GM18907 (cell line): ENCODE results near the gene RFTN1.

ENCODE experiments used
- ATAC-seq: cut with Tn5 transposase; IDR thresholded peaks from one replicate; pipeline ENCODE4 v1.9.1; 2021; ENCODE audit warnings: mild to moderate bottlenecking, moderate library complexity; ENCODE audit not compliant: unreplicated experiment

RFTN1 gene

DNA sequence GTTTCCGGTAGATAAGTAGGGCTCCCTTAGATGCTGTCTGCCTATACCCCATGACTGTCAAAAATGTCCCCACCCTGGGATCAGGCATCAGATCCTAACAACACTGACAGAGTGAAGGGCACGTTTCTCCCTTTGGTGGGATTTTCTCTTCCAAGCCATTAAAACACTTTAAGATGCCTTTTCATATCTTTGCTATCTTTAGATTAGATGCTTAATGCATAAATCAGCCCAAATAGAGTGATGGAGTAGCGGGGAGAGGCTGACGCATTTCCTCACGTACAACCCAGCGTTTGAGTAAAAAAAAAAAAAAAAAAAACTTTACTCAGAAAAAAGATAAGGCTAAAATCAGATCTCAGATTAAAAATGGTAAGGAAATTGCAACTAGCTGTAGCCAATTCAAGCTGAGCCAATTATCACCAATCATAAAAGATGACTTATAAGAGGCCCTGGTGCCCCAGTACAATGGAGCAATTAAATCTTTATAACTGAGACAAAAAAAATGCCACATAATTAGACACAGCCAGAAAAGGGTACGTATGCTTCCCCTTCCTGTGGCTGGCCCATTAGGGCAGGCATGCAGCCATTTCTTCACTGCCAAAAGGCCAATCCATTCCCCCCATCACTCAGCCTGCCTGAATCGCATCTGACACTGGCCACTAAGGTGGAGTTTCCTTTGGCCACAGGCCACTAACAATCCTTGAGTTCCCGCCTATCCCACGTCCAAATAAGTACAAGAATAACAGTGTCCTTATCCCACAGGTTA, 45.0 kb downstream of the RFTN1 start:
- no peak for ATAC-seq

- peak; percentile 16 for ATAC-seq
Measured at GRCh38 chr3:16468002-16468335, 45.5 kb downstream of the RFTN1 start.

DNA sequence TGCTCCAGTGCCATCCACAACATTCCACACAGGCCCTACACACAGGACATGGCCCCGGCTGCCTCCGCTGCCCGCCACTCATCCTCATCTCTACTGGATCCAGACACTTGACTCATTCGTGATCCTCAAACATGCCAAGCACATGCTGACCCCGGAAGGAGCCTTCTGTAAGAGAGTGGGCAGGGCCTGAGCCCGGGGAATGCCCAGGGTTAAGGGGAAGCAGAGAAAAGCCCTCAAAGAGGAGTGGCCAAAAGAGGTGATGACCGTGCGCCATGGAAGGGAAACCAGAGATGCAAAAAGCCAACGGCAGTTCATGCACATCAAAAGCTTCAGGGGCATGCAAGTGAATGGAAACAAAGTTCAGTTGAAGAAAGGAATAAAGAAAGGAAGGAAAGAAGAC, 46.1 kb downstream of the RFTN1 start:
- ATAC-seq: peak; percentile 95

DNA sequence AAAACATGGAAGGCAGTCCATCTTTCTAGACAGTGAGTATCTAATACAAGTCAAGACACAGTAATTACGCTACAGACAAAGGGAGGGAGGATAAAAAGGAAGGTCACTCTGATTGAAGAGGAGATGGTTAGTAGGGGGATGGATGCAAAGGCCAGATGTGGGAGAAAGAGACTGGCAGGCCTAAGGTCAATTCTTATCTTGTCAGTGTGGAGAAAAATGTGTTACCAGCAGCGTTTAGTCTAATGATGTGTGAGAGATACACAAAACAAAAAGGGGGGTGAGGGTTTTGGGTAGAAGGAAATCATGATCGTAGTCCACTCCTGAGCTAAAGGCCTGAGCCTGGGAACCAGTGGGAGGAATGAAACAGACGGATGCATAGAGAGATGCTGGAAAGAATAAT, 46.7 kb downstream of the RFTN1 start:
- ATAC-seq: no peak

GRCh38 chr3:16464511-16465148, 48.9 kb downstream of the RFTN1 start:
- no peak for ATAC-seq

- no peak for ATAC-seq
Measured at GRCh38 chr3:16463914-16464313, 49.6 kb downstream of the RFTN1 start.

DNA sequence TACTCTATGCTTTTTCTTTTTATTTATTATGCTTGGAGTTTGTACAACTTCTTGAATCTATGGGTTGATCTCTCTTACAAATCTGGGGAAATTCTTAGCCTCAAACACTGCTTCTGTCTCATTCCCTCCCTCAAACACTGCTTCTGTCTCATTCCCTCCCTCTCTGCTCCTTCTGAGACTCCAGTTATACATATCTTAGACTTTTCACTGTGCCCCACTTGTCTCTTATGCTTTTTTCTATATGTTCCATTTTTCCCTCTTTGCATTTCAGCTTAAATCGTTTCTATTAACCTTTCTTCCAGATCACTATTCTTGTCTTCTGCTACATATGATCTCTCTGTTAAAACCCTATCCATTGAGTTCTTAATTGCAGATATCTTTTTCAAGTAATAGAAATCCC, 50.4 kb downstream of the RFTN1 start:
- ATAC-seq: no peak

- no peak for ATAC-seq
Measured at GRCh38 chr3:16462679-16463078, 50.8 kb downstream of the RFTN1 start.

GRCh38 chr3:16461463-16462245, 51.8 kb downstream of the RFTN1 start:
- no peak for ATAC-seq

GRCh38 chr3:16460886-16461285, 52.6 kb downstream of the RFTN1 start:
- no peak for ATAC-seq

DNA sequence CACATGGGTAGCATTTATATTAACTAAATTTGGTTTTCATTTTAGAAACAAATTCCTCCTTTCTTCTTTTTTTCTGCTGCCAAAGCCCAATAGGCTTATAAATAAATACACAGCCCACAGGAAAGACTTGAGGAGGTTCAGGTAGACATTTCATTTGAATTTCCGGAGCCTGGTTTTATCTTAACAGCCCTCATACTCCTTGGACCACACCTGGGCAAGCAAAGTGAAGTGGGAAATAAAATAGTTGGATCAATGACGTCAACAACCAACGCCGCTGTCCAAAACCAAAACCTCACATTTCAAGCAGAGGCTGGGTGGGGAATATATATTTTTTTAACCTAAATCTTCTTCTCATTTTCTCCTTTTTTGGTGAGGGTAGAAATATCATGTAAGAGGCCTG, 53.2 kb downstream of the RFTN1 start:
- ATAC-seq: no peak

DNA sequence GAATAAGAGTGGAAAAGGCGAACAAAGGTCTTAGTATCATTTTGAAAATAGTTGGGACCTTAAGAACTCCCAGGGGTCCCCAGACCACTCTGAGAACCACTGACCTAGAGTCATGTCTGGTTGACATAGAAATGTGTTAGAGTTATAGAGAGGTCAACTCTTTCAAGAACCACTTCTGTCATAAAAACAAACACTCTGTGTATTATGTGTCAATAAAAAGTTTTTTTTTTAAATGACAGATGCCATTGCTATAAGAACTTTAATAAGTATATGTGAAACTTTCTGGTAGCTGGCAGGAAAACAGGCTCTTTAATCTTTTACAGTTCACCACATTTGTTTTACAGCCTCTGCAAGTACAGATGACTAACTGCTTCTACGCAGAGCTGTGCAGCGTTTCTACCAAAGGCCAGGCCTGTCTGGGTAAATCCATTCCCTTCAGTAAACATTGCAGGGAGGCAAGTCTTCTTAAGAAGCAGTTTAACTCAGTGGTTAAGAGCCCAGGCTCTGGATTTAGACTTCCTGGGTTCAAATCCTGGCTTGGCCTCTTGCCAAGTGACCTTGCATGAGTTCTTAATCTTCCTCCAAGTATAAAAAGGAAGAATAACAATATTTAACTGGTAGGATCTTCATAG, 56.6 kb downstream of the RFTN1 start:
- ATAC-seq: no peak

DNA sequence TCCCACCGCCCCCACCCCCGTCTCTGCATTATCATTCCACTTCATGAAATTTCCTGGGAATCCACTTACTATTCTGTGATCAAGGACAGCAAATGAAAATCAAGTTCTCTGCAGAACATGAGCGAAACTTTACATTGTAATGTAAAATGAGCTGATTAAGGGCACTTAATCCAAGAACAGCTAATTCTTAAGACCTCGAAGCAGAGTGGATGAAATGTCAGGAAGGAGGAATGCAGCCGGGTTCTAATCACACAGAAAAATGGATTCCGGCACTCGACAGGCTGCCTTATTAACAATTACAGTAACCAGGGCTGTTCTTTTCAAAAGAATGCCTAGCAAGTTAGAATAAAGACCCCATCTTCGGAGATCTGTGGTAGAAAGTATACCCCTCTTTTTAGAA, 57.5 kb downstream of the RFTN1 start:
- no peak for ATAC-seq

DNA sequence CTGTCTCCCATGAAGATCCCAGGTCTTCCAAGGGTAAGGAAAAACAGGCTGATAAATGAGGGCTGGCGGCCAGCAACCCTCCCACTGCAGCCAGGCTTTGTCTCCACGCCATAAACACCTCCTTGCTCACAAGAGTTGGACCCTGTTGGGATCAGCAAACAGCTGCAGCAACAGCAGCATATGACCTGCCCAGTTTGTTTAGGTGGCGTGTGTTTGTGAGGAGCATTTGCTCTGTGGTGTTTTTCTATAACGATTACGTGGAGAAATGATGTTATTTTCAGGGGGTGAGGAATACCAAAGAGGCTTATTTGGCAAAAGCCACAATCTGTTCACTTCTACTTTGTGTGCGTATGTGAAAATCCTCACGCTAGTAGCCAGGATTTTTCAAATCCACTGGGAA, 58.5 kb downstream of the RFTN1 start:
- no peak for ATAC-seq

DNA sequence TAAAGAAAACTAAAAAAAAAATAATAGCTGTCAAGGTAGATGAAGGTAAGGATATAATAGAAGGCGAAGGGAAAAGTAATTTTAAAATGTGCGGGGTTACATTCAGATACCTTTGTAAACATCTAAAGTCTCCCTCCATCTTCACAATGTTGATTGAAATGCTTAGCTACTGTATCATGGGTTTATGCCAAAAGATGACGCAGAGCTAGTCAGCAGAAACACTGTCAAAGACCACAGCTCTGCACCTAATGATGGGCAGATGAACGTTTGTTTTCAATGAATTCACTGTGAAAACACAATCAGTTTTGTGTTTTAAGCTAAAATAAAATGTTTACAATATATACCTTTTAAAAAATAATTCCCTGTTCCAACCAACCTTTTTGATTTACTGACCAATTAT, 61.2 kb downstream of the RFTN1 start:
- ATAC-seq: no peak

- no peak for ATAC-seq
Measured at GRCh38 chr3:16449369-16449768, 64.1 kb downstream of the RFTN1 start.

GRCh38 chr3:16448639-16449070, 64.8 kb downstream of the RFTN1 start:
- ATAC-seq: no peak

GRCh38 chr3:16447135-16447534, 66.4 kb downstream of the RFTN1 start:
- no peak for ATAC-seq

GRCh38 chr3:16444344-16444743, 69.2 kb downstream of the RFTN1 start:
- ATAC-seq: no peak

DNA sequence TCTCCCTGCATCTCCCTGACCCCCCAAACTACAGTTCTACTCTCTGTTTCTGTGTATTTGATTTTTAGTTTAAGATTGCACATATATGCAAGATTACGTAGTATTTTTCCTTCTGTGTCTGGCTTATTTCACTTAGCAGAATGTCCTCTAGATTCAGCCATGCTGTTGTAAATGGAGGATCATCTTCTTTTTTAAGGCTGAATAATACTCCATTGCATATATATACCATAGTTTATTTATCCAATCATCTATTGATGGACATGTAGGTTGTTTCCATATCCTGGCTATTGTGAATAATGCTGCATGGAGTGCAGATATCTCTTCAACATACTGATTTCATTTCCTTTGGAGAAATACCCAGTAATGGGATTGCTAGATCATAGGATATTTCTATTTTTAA, 70.8 kb downstream of the RFTN1 start:
- ATAC-seq: no peak

DNA sequence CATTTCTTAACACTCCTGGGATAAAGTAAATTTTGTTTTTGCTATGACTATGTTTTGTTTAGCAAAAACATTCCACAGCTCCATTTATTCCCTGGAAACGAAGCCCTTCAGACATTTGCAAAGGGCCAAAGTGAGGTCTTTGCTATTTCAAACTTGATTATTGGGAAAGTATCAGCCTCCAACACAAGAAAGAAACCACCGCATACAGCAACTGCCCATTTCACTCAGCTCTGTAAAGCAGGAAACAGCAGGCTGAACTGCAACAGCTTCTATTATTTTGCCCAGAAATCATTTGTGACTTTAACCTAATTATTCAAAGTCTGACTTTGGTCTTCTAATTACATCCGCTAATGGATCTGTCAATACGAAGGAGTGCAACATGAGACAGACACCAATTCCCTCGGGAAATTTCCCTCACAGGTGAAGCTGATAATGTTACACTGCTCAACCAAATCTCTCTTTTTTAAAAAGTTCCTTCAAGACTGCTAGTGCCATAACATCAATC, 72.1 kb downstream of the RFTN1 start:
- ATAC-seq: no peak
